Astrocyte of the cerebellum (primary cell): Measurements from ENCODE around the gene RPL12.

Experiments
- DNase-seq: peaks from one replicate; pipeline ENCODE4 v3.0.0-alpha.2; 2011; ENCODE audit warnings: low read depth
- H3K4me3 ChIP-seq: 2 replicates; pipeline ENCODE4 v1.5.1; 2011; ENCODE audit warnings: mild to moderate bottlenecking, low read depth, low read length, moderate library complexity
- CTCF ChIP-seq: IDR thresholded peaks from 2 replicates; pipeline ENCODE4 v1.5.1; 2012; ENCODE audit warnings: low read length, low read depth, moderate library complexity, mild to moderate bottlenecking; ENCODE audit errors: missing control alignments
- in situ Hi-C: cut with HindIII; loops from 2 replicates; pipeline ENCODE4 v1.10.0; 2017; ENCODE audit warnings: low sequenced_read_pairs

Gene RPL12

GRCh38 chr9:127495884-127496555, 44.8 kb upstream of the RPL12 start:
- DNase-seq: no peak
- no peak overlapping the region for H3K4me3 ChIP-seq
- in situ Hi-C loops: no loop called here
- TF ChIP-seq CTCF: peak; percentile 16

- TF ChIP-seq CTCF: no peak
- no peak overlapping the region for H3K4me3 ChIP-seq
- in situ Hi-C loops: no loop called here
- no peak for DNase-seq
Observed at GRCh38 chr9:127494304-127494702, 43.1 kb upstream of the RPL12 start.

- in situ Hi-C loops: no loop called here
- TF ChIP-seq CTCF: no peak
Observed at GRCh38 chr9:127493592-127494303, 42.5 kb upstream of the RPL12 start.

GRCh38 chr9:127492616-127493015, 41.4 kb upstream of the RPL12 start:
- in situ Hi-C loops: no loop called here
- no peak overlapping the region for H3K4me3 ChIP-seq
- DNase-seq: no peak
- TF ChIP-seq CTCF: no peak

More at GRCh38 chr9:127493592-127494303, 42.5 kb upstream of the RPL12 start:
- no peak overlapping the region for H3K4me3 ChIP-seq
- DNase-seq: no peak

GRCh38 chr9:127491516-127491915, 40.3 kb upstream of the RPL12 start:
- no peak for TF ChIP-seq CTCF
- DNase-seq: no peak
- no peak overlapping the region for H3K4me3 ChIP-seq
- in situ Hi-C loops: no loop called here

- in situ Hi-C loops: no loop called here
- TF ChIP-seq CTCF: no peak
- no peak overlapping the region for H3K4me3 ChIP-seq
- no peak for DNase-seq
Observed at GRCh38 chr9:127490535-127491230, 39.5 kb upstream of the RPL12 start.
